LHCN-M2 (cell line): ENCODE data around the gene LRRC57. TPM values are rescaled to one million over a fixed set of nuclear protein-coding genes. Genes with fewer than 3 reads are reported as not detected.
A peak's percentile ranks its signal among the peaks of the same experiment; 100 is the strongest.
"Not testable (repeated sequence)": the region's sequence is repeated elsewhere in the genome, so short reads cannot be mapped to it uniquely, and the experiment has no call there.

ENCODE experiments used
- DNase-seq: peaks from one replicate; pipeline ENCODE4 v3.0.0-alpha.2; 2012; ENCODE audit warnings: low read depth
- polyA plus RNA-seq: library from polyadenylated mRNA; unstranded; fragments of >200 nt; gene quantifications from one replicate; pipeline ENCODE4 v1.2.1, GENCODE V29; 2012; ENCODE audit warnings: missing spikeins
- total RNA-seq: library from RNA; depleted of rRNA; stranded (reverse); fragments of >200 nt; gene quantifications from 2 replicates; pipeline ENCODE4 v1.2.3, GENCODE V29; 2014; rRNA removed

The LRRC57 gene
- total RNA-seq: 9.0 and 12.6 TPM in 2 replicates
- polyA plus RNA-seq: 7.7 TPM

DNA sequence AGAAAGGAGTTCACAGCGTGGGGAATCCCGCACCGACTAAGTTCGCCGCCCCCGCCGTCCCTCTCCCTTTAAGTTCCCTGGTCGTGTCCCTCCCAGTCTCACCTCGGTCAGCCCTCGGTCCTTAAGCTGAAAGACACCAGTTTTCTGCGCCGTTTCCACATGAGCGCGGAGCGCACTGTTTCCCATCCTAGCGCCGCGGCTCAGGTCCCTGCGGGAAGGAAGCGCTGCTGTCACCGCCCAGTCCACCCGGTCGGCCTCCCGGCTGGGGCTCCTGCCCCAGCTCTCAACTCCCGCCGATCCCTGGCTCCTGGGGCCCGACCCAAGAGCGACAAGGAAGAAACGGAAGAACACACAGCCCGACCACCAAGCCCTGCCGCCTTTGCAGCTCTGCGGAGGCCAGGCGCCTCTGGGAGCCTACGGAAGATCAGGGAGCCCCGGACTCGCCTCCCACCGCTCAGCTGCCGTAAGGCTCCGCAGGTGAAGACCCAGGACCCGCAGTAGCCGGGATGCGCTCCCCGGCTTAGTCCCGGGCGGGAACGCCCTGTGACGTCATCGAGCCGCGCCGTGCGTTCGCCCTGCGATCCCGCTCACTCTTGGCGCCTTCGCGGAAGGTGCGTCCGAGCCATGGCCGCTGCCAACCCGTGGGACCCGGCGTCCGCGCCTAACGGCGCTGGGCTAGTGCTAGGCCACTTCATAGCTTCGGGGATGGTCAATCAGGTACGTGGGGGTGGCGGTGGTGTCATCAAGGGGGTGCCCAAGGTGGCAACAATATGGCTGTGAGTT, at the start of gene LRRC57, which contains the start of gene HAUS2:
TSS of gene LRRC57 (minus strand) at position 545 of the 783 bp plus-strand sequence. CDS start at position 186, 359 bp downstream.
TSS of gene HAUS2 (plus strand) at position 590 of the 783 bp plus-strand sequence. CDS start at position 625, 35 bp downstream.
- DNase-seq: peak; percentile 77

- peak; percentile 58 for DNase-seq
These were observed 47.1 kb upstream of the LRRC57 start for GRCh38 chr15:42595626-42596240.

- no peak for DNase-seq
These were observed 45.5 kb upstream of the LRRC57 start for GRCh38 chr15:42594095-42594494.

- no peak for DNase-seq
These were observed 44.5 kb upstream of the LRRC57 start for GRCh38 chr15:42593143-42593542.

- no peak for DNase-seq
These were observed 44.1 kb upstream of the LRRC57 start for GRCh38 chr15:42592716-42593115.

DNA sequence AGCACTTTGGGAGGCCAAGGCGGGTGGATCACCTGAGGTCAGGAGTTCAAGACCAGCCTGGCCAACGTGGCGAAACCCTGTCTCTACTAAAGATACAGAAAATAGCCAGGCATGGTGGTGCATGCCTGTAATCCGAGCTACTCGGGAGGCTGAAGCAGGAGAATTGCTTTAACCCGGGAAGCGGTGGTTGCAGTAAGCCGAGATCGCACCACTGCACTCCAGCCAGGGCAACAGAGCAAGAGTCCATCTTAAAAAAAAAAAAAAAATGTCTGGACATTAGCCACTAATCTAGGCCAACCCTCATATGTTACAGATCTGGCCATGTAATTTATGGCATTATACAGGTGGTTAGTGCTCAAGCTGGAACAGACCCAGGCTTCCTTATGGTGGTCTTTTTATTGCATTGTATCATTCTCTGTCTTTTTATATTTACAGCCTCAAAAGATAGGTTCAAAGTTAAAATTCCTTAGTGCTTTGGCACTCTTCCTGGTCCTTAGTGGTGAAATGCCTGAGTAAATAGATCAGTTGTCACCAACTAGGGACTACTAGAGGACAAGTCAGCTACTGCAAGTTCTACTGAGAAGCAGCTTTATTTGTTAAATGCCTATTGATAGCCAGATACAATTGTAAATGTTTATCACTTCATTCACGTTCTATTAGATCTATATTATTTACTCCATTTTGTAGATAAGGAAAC, 42.8 kb upstream of the LRRC57 start:
- DNase-seq: peak; percentile 67

DNA sequence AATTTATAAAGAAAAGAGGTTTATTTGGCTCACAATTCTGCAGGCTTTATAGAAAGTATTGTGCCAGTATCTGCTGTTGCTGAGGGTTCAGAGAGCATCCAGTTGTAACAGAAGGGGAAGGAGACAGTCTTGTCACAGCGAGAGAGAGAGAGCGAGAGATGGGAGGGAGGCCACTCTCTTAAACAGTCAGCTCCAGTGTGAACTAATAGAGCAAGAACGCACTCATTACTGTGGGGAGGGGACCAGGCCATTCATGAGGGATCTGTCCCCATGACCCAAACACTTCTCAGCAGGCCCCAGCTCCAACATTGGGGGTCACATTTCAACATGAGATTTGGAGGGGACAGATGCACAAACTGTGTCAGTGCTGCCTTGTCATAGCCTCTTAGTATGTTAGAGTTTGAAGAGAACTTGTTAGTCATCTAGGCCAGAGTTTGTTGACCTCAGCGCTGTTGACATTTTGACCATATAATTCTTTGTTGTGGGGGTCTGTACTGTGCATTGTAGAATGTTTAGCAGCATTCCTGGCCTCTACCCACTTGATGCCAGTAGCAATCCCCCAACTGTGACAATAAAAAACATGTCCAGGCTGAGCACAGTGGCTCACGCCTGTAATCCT, 42.1 kb upstream of the LRRC57 start:
- no peak for DNase-seq

GRCh38 chr15:42584031-42584765, 35.6 kb upstream of the LRRC57 start:
- no peak for DNase-seq

GRCh38 chr15:42582569-42583375, 34.2 kb upstream of the LRRC57 start:
- no peak for DNase-seq

DNA sequence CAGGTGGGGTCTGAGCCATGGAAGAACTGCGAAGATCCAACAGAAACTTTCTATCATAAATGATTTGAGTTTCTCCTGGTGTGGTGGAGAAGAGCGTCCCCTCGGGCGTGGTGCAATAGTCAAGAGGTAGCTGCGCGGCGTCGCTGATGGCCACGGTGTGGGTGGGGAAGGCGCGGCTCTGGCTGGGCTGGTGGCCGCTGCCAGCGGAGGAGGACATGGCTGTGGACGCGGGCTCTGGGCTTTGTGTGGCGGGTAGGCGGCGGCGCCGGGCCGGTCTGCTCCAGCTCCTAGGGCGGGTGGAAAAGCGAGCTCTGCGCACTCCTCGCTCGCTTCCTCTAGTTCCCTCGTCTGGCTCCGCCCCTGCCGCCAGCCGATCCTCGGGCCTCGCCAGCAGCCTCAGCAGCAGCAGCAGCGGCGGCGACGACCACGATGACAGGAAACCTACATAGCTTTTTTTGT, 32.7 kb upstream of the LRRC57 start:
- DNase-seq: peak; percentile 58

DNA sequence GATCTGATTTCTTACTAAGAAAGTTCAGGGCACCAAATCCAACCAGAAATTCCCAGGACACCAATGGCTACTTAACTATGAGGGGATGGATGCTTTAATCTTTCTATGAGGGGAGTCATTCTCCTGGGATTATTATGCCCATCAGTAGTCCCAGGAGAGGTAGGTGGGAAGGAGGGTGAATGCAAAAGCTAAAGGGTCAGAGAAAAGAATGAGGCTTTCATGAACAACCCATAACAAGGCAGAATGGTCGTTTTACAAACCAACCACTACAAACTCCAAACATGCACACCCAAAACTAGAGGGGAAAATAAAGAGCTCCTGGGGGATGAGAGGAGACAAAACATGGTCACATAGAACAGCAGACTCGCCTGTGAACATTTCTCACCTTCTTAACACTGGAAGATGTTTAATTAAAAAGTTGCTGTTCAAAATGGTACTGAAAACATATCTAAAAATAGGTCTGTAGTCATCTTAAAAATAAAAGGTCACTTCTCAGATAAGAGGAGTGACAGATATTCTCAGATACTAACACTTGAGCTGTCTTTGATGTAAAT, 30.5 kb upstream of the LRRC57 start:
- no peak for DNase-seq

GRCh38 chr15:42577514-42578031, 29.0 kb upstream of the LRRC57 start:
- peak; percentile 95 for DNase-seq

GRCh38 chr15:42576776-42577175, 28.2 kb upstream of the LRRC57 start:
- DNase-seq: no peak

GRCh38 chr15:42576040-42576594, 27.5 kb upstream of the LRRC57 start:
- DNase-seq: no peak

GRCh38 chr15:42575188-42576039, 26.8 kb upstream of the LRRC57 start, which contains the start of gene STARD9:
TSS of gene STARD9 (plus strand) at chr15:42575606. CDS start at chr15:42575716, 110 bp downstream.
- peak; percentile 98 for DNase-seq

DNA sequence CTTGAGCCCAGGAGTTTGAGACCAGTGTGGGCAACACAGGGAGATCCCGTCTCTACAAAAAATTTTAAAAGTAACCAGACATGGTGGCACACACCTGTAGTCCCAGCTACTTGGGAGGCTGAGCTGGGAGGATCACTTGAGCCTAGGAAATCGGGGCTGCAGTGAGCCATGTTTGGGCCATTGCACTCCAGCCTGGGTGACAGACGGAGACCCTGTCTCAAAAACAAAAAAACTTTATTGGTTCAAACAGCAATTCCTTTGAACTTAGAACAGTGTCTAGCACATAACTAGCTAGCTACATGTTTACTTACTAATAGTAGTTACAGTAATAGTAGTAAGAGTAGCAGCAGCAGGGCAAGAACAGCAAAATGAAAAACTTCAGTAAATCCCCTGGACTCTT, 10.1 kb upstream of the LRRC57 start:
- no peak for DNase-seq

GRCh38 chr15:42556550-42557207, 8.1 kb upstream of the LRRC57 start:
- not testable (repeated sequence) for DNase-seq

GRCh38 chr15:42553554-42553953, 5.0 kb upstream of the LRRC57 start:
- DNase-seq: no peak
